ENCODE data around the gene PLCB4. TPM values are rescaled to one million over a fixed set of nuclear protein-coding genes. Genes with fewer than 3 reads are reported as not detected.

Gene PLCB4
- total and polyA plus RNA-seq, 2 donors: 11.5 to 32.1 TPM

DNA sequence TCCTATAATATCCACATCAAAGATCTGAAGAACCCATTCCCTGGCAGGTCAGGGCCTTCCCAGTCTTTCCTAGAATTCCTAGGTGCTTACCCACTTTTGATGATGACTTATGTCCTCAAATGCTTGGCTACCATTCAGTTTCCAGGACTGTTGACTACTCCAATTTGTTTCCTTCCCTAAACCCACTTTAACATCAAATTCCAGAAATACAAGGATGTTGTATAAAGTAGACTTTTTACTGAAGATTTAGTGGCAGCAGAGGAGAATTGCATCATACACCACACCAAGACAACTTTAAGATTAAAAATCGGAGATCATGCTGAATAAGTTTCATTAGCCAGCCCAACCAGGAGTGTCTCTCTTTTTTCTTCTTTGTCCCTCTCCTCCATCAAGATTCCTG, 242.2 kb downstream of the PLCB4 start:
- Histone ChIP-seq H3K4me1 (ENCODE audit: insufficient read depth) (no peaks in the 10 kb centered on the region), H3K36me3 (ENCODE audit: insufficient read depth) (no peaks in the 10 kb centered on the region), H3K4me3 (ENCODE audit: low read depth, low read length) (no peak overlapping the region), H3K27ac (ENCODE audit: low read depth) (no peak overlapping the region)
- WGBS: 68% methylated on average over 1 of the region's 1 CpG
- no peak for DNase-seq (ENCODE audit: extremely low spot score)

DNA sequence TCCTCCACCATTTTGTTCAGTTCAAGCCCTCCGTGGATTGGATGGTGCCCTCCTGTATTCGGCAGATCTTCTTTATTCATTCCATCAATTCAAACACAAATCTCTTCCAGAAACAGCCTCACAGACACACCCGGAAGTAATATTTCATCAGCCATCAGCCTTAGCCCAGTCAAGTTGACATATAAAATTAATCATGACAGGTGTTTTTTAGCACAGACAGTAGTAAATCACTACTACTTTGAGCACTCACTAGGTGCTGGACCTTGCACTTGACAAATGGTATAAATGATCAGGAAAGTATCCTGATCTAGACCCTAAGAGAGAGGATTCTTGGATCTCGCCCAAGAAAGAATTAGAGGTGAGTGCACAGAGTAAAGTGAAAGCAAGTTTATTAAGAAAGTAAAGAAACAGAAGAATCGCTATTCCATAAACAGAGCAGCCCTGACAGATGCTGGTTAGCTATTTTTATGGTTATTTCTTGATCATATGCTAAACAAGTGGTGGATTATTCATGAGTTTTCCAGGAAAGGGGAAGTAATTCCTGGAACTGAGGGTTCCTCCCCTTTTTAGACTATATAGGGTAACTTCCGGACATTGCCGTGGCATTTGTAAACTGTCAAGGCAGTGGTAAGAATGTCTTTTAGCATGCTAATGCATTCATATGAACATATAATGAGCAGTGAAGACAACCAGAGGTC, 250.9 kb downstream of the PLCB4 start:
- no peak for DNase-seq (ENCODE audit: extremely low spot score)
- Histone ChIP-seq H3K36me3 (ENCODE audit: insufficient read depth) (no peaks in the 10 kb centered on the region), H3K4me1 (ENCODE audit: insufficient read depth) (peaks cover 1% of the 10 kb centered on the region), H3K27ac (ENCODE audit: low read depth) (no peak overlapping the region), H3K4me3 (ENCODE audit: low read depth, low read length) (no peak overlapping the region)
- 67% methylated on average over 7 of the region's 7 CpGs for WGBS

- no peak overlapping the region for H3K4me3 ChIP-seq (ENCODE audit: low read depth, low read length)
- H3K36me3 ChIP-seq (ENCODE audit: insufficient read depth): no peaks in the 10 kb centered on the region
- 98% methylated on average over 2 of the region's 2 CpGs for WGBS
- H3K4me1 ChIP-seq (ENCODE audit: insufficient read depth): peaks cover 1% of the 10 kb centered on the region
- DNase-seq (ENCODE audit: extremely low spot score): no peak
- H3K27ac ChIP-seq (ENCODE audit: low read depth): no peak overlapping the region
Measured at GRCh38 chr20:9321007-9321406, 252.1 kb downstream of the PLCB4 start.

DNA sequence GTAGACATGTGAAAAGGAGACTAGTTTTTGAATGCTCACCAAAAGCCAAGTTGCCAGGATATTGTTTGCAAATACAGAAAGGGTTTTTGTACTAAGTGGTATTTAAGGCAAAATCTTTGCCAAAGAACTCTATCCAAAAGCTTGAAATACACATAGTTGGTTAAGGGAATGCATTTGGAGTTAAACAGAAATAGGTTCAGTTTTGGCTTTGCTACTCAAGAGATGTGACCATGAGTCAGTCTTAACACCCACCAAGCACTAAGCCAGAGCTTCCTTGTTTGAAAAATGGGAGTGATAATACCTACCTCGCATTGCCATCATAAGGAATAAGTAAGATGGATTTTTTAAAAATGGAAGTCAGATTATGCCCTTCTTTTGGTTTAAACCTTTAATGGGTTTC, 253.8 kb downstream of the PLCB4 start:
- no peak for DNase-seq (ENCODE audit: extremely low spot score)
- Histone ChIP-seq H3K4me3 (ENCODE audit: low read depth, low read length) (no peak overlapping the region), H3K4me1 (ENCODE audit: insufficient read depth) (peaks cover 1% of the 10 kb centered on the region), H3K36me3 (ENCODE audit: insufficient read depth) (no peaks in the 10 kb centered on the region), H3K27ac (ENCODE audit: low read depth) (no peak overlapping the region)
- WGBS: 96% methylated on average over 1 of the region's 1 CpG

DNA sequence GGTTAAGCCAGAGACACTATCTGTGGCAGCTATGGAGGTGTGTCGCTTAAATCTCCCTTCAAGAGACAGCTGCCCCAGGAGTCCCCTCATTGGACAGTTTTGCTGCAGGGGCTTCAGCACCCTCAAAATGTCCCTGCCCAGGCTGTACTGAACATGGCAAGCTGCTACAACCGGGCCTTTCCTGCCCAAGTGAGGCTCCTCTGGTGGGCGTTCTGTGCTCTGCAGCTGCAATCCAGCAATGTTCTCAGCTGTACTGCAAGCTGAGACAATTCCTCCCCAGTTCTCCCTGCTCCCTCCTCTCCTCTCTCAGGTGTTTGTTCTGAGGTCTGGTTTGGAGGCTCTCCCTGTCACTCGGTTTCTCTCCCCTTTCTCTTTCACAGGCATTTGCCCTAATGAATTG, 254.7 kb downstream of the PLCB4 start:
- no peaks in the 10 kb centered on the region for H3K36me3 ChIP-seq (ENCODE audit: insufficient read depth)
- DNase-seq (ENCODE audit: extremely low spot score): no peak
- H3K4me3 ChIP-seq (ENCODE audit: low read depth, low read length): no peak overlapping the region
- H3K4me1 ChIP-seq (ENCODE audit: insufficient read depth): peaks cover 1% of the 10 kb centered on the region
- no peak overlapping the region for H3K27ac ChIP-seq (ENCODE audit: low read depth)
- WGBS: 94% methylated on average over 4 of the region's 4 CpGs

GRCh38 chr20:9329355-9330101, 260.6 kb downstream of the PLCB4 start:
- no peak overlapping the region for H3K4me3 ChIP-seq (ENCODE audit: low read depth, low read length)
- no peak for DNase-seq (ENCODE audit: extremely low spot score)
- no peak overlapping the region for H3K27ac ChIP-seq (ENCODE audit: low read depth)
- 84% methylated on average over 4 of the region's 4 CpGs for WGBS
- no peaks in the 10 kb centered on the region for H3K36me3 ChIP-seq (ENCODE audit: insufficient read depth)
- no peaks in the 10 kb centered on the region for H3K4me1 ChIP-seq (ENCODE audit: insufficient read depth)

- Histone ChIP-seq H3K36me3 (ENCODE audit: insufficient read depth) (no peaks in the 10 kb centered on the region), H3K27ac (ENCODE audit: low read depth) (no peak overlapping the region), H3K4me3 (ENCODE audit: low read depth, low read length) (no peak overlapping the region), H3K4me1 (ENCODE audit: insufficient read depth) (no peaks in the 10 kb centered on the region)
- no peak for DNase-seq (ENCODE audit: extremely low spot score)
- WGBS: 93% methylated on average over 4 of the region's 4 CpGs
Measured at GRCh38 chr20:9330151-9330550, 261.3 kb downstream of the PLCB4 start.

GRCh38 chr20:9331707-9332435, 263.0 kb downstream of the PLCB4 start:
- 99% methylated on average over 2 of the region's 2 CpGs for WGBS
- Histone ChIP-seq H3K27ac (ENCODE audit: low read depth) (no peak overlapping the region), H3K36me3 (ENCODE audit: insufficient read depth) (no peaks in the 10 kb centered on the region), H3K4me1 (ENCODE audit: insufficient read depth) (no peaks in the 10 kb centered on the region), H3K4me3 (ENCODE audit: low read depth, low read length) (no peak overlapping the region)
- no peak for DNase-seq (ENCODE audit: extremely low spot score)

DNA sequence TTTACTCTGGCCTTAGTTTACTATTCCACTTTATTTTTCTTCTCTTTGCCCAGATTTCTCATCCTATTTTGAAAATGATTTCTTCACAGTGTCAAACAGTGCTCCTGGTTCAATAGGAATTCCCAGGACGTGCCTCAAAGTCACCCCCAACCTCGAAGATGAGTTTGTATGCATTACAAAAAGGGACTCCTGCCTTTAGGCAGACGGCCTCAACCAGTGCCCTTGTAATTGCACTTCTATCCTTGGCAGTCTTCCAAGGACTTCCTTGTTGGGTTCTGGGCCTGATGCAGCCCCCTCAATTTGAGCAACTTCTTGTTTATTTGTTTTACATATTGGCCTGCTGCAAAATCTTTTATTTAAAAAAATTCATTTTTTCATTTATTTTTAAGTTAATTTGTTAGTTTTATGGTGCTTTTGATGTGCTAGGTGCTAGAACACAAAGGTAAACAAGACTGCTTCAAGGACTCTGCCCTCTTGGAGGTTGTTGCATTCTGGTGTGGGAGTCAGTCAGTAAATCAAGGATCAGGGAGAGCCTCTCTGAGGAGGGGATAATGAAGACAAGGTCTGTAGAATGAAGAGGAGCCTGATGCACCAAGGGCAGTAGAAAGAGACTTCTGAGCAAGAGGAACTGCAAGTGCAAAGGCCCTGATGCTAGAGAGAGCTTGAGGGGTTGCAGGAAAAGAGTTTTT, 264.0 kb downstream of the PLCB4 start:
- Histone ChIP-seq H3K4me3 (ENCODE audit: low read depth, low read length) (no peak overlapping the region), H3K27ac (ENCODE audit: low read depth) (no peak overlapping the region), H3K36me3 (ENCODE audit: insufficient read depth) (no peaks in the 10 kb centered on the region), H3K4me1 (ENCODE audit: insufficient read depth) (no peaks in the 10 kb centered on the region)
- WGBS: 75% methylated on average over 3 of the region's 3 CpGs
- DNase-seq (ENCODE audit: extremely low spot score): no peak

- 79% methylated on average over 3 of the region's 3 CpGs for WGBS
- Histone ChIP-seq H3K4me1 (ENCODE audit: insufficient read depth) (no peaks in the 10 kb centered on the region), H3K36me3 (ENCODE audit: insufficient read depth) (no peaks in the 10 kb centered on the region), H3K27ac (ENCODE audit: low read depth) (no peak overlapping the region), H3K4me3 (ENCODE audit: low read depth, low read length) (no peak overlapping the region)
- DNase-seq (ENCODE audit: extremely low spot score): no peak
Measured at GRCh38 chr20:9334866-9335265, 266.0 kb downstream of the PLCB4 start.

GRCh38 chr20:9338101-9338500, 269.2 kb downstream of the PLCB4 start:
- no peak for DNase-seq (ENCODE audit: extremely low spot score)
- no peak overlapping the region for H3K27ac ChIP-seq (ENCODE audit: low read depth)
- H3K36me3 ChIP-seq (ENCODE audit: insufficient read depth): no peaks in the 10 kb centered on the region
- H3K4me1 ChIP-seq (ENCODE audit: insufficient read depth): no peaks in the 10 kb centered on the region
- H3K4me3 ChIP-seq (ENCODE audit: low read depth, low read length): no peak overlapping the region

DNA sequence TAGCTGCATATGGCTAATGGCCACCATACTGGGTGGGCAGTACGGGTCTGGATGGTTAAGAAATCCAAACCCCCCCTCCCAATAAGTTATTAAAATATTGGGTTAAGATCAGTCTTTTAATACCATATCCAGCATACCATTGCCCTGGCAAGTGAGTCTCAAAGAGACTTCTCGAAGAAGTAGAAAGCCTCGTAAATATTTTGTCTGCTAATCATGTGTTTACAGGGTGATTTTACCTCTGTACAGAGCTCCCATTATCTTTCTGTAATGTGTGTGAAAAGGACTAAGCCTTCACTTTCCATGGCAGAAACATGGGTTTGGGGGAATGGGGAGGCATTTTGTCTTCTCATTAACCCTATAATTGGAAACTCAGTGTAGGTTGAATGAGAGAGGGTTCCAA, 270.8 kb downstream of the PLCB4 start:
- 89% methylated on average over 3 of the region's 3 CpGs for WGBS
- Histone ChIP-seq H3K36me3 (ENCODE audit: insufficient read depth) (no peaks in the 10 kb centered on the region), H3K4me3 (ENCODE audit: low read depth, low read length) (no peak overlapping the region), H3K27ac (ENCODE audit: low read depth) (no peak overlapping the region), H3K4me1 (ENCODE audit: insufficient read depth) (no peaks in the 10 kb centered on the region)
- no peak for DNase-seq (ENCODE audit: extremely low spot score)

- Histone ChIP-seq H3K36me3 (ENCODE audit: insufficient read depth) (no peaks in the 10 kb centered on the region), H3K27ac (ENCODE audit: low read depth) (no peak overlapping the region), H3K4me3 (ENCODE audit: low read depth, low read length) (no peak overlapping the region), H3K4me1 (ENCODE audit: insufficient read depth) (peaks cover 2% of the 10 kb centered on the region)
- DNase-seq (ENCODE audit: extremely low spot score): no peak
- 85% methylated on average over 2 of the region's 2 CpGs for WGBS
Measured at GRCh38 chr20:9342651-9343050, 273.8 kb downstream of the PLCB4 start.
